Measurements from ENCODE around the gene USP10.

Gene USP10

GRCh38 chr16:84821728-84822689, 122.2 kb downstream of the USP10 start:
- DNase-seq (ENCODE audit: low read depth, low spot score), result no peak

- no peak for DNase-seq (ENCODE audit: low read depth, low spot score)
Observed at GRCh38 chr16:84822990-84823389, 123.2 kb downstream of the USP10 start.

- DNase-seq (ENCODE audit: low read depth, low spot score), result no peak
Observed at GRCh38 chr16:84823484-84823883, 123.7 kb downstream of the USP10 start.

- DNase-seq (ENCODE audit: low read depth, low spot score), result no peak
Observed at GRCh38 chr16:84823926-84824325, 124.1 kb downstream of the USP10 start.

- no peak for DNase-seq (ENCODE audit: low read depth, low spot score)
Observed at GRCh38 chr16:84825896-84826557, 126.2 kb downstream of the USP10 start.

- DNase-seq (ENCODE audit: low read depth, low spot score), result no peak
Observed at GRCh38 chr16:84826558-84826941, 126.8 kb downstream of the USP10 start.

GRCh38 chr16:84827131-84827574, 127.4 kb downstream of the USP10 start:
- no peak for DNase-seq (ENCODE audit: low read depth, low spot score)

- DNase-seq (ENCODE audit: low read depth, low spot score), result no peak
Observed at GRCh38 chr16:84827897-84828296, 128.1 kb downstream of the USP10 start.

- DNase-seq (ENCODE audit: low read depth, low spot score), result no peak
Observed at GRCh38 chr16:84828322-84828721, 128.5 kb downstream of the USP10 start.

Measured in activated naive CD8-positive, alpha-beta T cell treated with anti-CD3 and anti-CD28 coated beads, Interleukin-2, amount 50 U/mL, for 16 hours (primary cell).